ENCODE data around the gene TUBA1C.

TUBA1C gene

DNA sequence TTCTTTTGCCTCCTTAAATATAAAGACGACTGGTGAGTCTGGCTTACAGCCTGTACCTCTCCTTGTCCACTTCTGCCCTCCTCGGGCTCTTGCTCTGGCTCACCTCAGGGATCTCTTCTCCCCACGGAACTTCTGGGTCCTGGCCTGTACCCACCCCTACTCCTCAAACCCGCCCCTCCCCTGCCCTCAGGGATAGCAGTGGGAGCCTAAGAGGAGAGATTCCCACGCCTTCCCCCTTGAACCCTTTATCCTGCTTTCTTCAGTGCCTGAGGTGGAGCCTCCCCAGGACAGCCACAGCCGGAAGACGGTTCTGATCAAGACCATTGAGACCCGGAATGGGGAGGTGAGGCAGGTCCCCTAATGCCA is 32.8 kb downstream of the TUBA1C start:
- no peak overlapping the region; the same call in 1 of the 2 replicates for H3K27ac ChIP-seq (ENCODE audit: extremely low read depth, low read depth, low read length)

DNA sequence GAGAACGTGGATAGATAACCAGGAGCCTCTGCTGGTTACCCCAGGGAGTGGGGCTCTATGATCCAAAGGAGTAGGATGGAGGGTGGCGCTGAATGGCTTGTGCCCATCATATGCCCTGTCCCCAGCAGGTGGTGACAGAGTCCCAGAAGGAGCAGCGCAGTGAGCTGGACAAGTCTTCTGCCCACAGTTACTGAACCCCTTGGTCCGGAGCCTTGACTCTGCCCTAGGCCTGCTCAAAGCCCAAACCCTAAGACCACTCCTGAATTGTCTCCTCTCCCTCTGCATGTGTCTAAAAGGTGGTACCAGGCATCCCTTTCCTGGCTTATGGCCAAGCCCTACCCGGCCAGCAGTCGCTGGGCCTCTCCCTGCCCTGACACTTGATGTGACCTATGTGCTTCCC is 33.3 kb downstream of the TUBA1C start:
- POLR2A ChIA-PET, result interaction anchor here (1.8 kb wide), 1 partner anchor 69 kb away, joined by 17 read pairs; the partner anchor contains the start of gene SPATS2
- Histone ChIP-seq H3K9me3 (ENCODE audit: control insufficient read depth, insufficient read depth, low read depth, low read length) (no peaks in the 10 kb centered on the region), H3K27ac (ENCODE audit: extremely low read depth, low read depth, low read length) (no peak overlapping the region), H3K4me1 (ENCODE audit: control insufficient read depth, insufficient read depth, low read length) (peaks cover 8% of the 10 kb centered on the region), H3K36me3 (ENCODE audit: control insufficient read depth in 2 of 2, insufficient read depth in 1 of 2, low read length in 2 of 2) (peaks cover 0 to 9% of the 10 kb centered on the region in 2 experiments; a peak in 1 of 3 replicates), H3K4me3 (ENCODE audit: low read depth, low read length) (no peak overlapping the region)
- CTCF ChIA-PET, result interaction anchor here (2.3 to 10.2 kb wide), 3 partner anchors 36 to 214 kb away, joined by 13 to 185 read pairs (median 21); partner anchors contain the start of genes C1QL4 and DNAJC22
- TF ChIP-seq ZNF600 (tag by site-specific recombination; IDR thresholded peaks at IDR 0.05), result peak; percentile 57; the same call in 1 of the 2 replicates
- no peak for TF ChIP-seq ZNF146 (tag by site-specific recombination; IDR thresholded peaks at IDR 0.05)

More for the DNA sequence above, 32.8 kb downstream of the TUBA1C start:
- peaks cover 8% of the 10 kb centered on the region for H3K4me1 ChIP-seq (ENCODE audit: control insufficient read depth, insufficient read depth, low read length)
- TF ChIP-seq KLF1 (tag by site-specific recombination; IDR thresholded peaks at IDR 0.05) (peak; percentile 32), ZNF514 (tag by site-specific recombination; IDR thresholded peaks at IDR 0.05) (no peak), SP2 (tag by site-specific recombination; IDR thresholded peaks at IDR 0.05) (0 out of 2 replicates have a peak, but pooled peaks have one; percentile 28), ZNF174 (tag by site-specific recombination; IDR thresholded peaks at IDR 0.05) (no peak), ZNF335 (tag by site-specific recombination; conservative IDR thresholded peaks at IDR 0.05) (peak; percentile 87)
- H3K4me3 ChIP-seq (ENCODE audit: low read depth, low read length), result peak overlapping the region; percentile 29
- H3K36me3 ChIP-seq (ENCODE audit: control insufficient read depth in 2 of 2, insufficient read depth in 1 of 2, low read length in 2 of 2), result peaks cover 0 to 9% of the 10 kb centered on the region in 2 experiments; a peak in 1 of 3 replicates
- POLR2A ChIA-PET, result interaction anchor here (0.7 to 7.6 kb wide), 19 partner anchors 8 to 531 kb away, joined by 3 to 94 read pairs (median 6); partner anchors contain the start of genes C1QL4, DNAJC22, NCKAP5L and SPATS2
- CTCF ChIA-PET, result interaction anchor here (0.5 to 10.2 kb wide), 45 partner anchors 7 to 554 kb away, joined by 3 to 208 read pairs (median 5); partner anchors contain the start of genes C1QL4, DNAJC22, PRPF40B and SPATS2
- no peaks in the 10 kb centered on the region for H3K9me3 ChIP-seq (ENCODE audit: control insufficient read depth, insufficient read depth, low read depth, low read length)

DNA sequence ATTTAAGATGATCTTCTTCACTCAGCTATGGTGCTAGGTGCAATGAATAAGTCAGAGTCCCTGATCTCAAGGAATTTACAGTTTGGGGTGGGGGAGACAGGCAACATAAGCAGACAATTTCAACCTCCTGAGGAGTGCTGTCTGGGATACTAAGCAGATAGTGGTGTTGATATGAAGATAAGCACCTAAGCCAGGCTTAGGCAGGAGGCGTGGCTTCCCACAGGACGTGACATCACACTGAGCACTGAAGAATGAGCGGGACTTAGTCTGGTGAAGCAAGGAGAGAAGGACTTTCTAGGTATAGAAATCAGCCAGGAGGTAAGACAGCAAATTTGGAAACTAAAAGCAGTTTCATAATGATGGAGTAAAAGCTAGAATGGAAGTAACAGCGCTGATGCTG is 36.9 kb downstream of the TUBA1C start:
- TF ChIP-seq PBX3 (CRISPR knock-in tag; IDR thresholded peaks at IDR 0.05), result no peak
- TF ChIP-seq ZNF350 (tag by site-specific recombination; IDR thresholded peaks at IDR 0.05), result no peak
- no peak for TF ChIP-seq ZNF175 (tag by site-specific recombination; IDR thresholded peaks at IDR 0.05)
- TF ChIP-seq MYNN (tag by site-specific recombination; IDR thresholded peaks at IDR 0.05; ENCODE audit: borderline replicate concordance), result no peak
- no peak for TF ChIP-seq ZNF629 (tag by site-specific recombination; IDR thresholded peaks at IDR 0.05)
- no peak for TF ChIP-seq ZFP69B (tag by site-specific recombination; IDR thresholded peaks at IDR 0.05)
- no peak for TF ChIP-seq ZNF169 (tag by site-specific recombination; IDR thresholded peaks at IDR 0.05)
- TF ChIP-seq ZNF692 (tag by site-specific recombination; IDR thresholded peaks at IDR 0.05), result no peak
- no peak for TF ChIP-seq TSHZ1 (tag by site-specific recombination; IDR thresholded peaks at IDR 0.05; ENCODE audit: borderline replicate concordance)
- no peak overlapping the region for H3K4me3 ChIP-seq (ENCODE audit: low read depth, low read length)
- CTCF ChIA-PET, result interaction anchor here (0.8 to 2.3 kb wide), 2 partner anchors 14 to 41 kb away, joined by 3 to 15 read pairs; no protein-coding TSS in a partner anchor
- peaks cover 0 to 4% of the 10 kb centered on the region in 2 experiments; a peak in 1 of 3 replicates for H3K36me3 ChIP-seq (ENCODE audit: control insufficient read depth in 2 of 2, insufficient read depth in 1 of 2, low read length in 2 of 2)
- H3K27ac ChIP-seq (ENCODE audit: extremely low read depth, low read depth, low read length), result no peak overlapping the region
- no peaks in the 10 kb centered on the region for H3K9me3 ChIP-seq (ENCODE audit: control insufficient read depth, insufficient read depth, low read depth, low read length)
- no peaks in the 10 kb centered on the region; the same call in 1 of the 2 replicates for H3K4me1 ChIP-seq (ENCODE audit: control insufficient read depth, insufficient read depth, low read length)
- POLR2A ChIA-PET, result interaction anchor here (0.8 to 2.1 kb wide), 2 partner anchors 10 to 21 kb away, joined by 3 to 7 read pairs; partner anchors contain the start of gene TROAP
